Measurements from ENCODE around the gene ADGRD2. TPM values are rescaled to one million over a fixed set of nuclear protein-coding genes. Genes with fewer than 3 reads are reported as not detected.

Gene ADGRD2
- polyA plus RNA-seq, 3 donors: not detected

DNA sequence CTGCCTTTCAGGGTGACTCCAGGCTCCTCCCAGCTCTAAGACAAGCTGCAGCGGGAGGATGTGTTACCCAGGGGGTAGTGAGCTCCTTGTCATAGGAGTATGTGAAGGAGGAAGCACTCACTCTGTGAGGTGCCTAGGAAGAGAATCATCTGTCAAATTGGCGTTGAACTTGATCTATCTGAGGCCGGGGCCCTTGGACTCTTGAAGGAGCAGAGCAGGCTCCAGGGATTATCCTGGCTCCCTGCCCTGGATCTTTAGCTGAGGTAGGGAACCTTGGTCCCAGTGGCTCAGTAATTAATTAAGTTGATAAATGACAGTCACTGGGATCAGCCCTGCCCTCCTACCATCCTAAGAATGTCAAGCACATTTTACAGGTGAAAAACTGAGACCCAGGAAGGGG, 15.5 kb downstream of the ADGRD2 start:
- no peak for TF ChIP-seq CTCF (IDR thresholded peaks at IDR 0.05)
- Histone ChIP-seq H3K79me2 (ENCODE audit: insufficient read depth, low read length) (no peaks in the 10 kb centered on the region), H3K9ac (ENCODE audit: insufficient read depth, low read length, poor library complexity, severe bottlenecking) (no peak overlapping the region), H3K4me1 (ENCODE audit: control insufficient read depth in 1 of 2, insufficient read depth in 2 of 2, low read length in 2 of 2) (no peaks in the 10 kb centered on the region), H3K36me3 (replicated peaks in 1 of 2; ENCODE audit: control insufficient read depth in 1 of 2, insufficient read depth in 2 of 2, low read length in 2 of 2) (no peaks in the 10 kb centered on the region), H2AFZ (ENCODE audit: insufficient read depth, low read depth, low read length, poor library complexity, severe bottlenecking) (no peak overlapping the region), H3K9me3 (replicated peaks in 1 of 2; ENCODE audit: control insufficient read depth in 1 of 2, insufficient read depth in 1 of 2, low read length in 2 of 2) (no peaks in the 10 kb centered on the region), H3K4me3 (replicated peaks in 1 of 3; ENCODE audit: low read depth in 2 of 3, low read length in 3 of 3) (no peak overlapping the region), H3K27ac (ENCODE audit: low read depth in 1 of 2, low read length in 2 of 2) (no peak overlapping the region), H3K27me3 (ENCODE audit: control insufficient read depth in 2 of 2, insufficient read depth in 2 of 2, low read length in 2 of 2) (peaks cover 0 to 9% of the 10 kb centered on the region in 2 donors), H3K4me2 (replicated peaks; ENCODE audit: extremely low read depth, low read length, poor library complexity, severe bottlenecking) (no peak overlapping the region), H4K20me1 (ENCODE audit: insufficient read depth, low read length) (no peaks in the 10 kb centered on the region)
- intact Hi-C loops (cut with micrococcal nuclease): no loop called here
- 97% methylated on average over 3 of the region's 3 CpGs for WGBS (ENCODE audit: insufficient coverage)
- DNase-seq: no peak
- peaks cover 4% of the 10 kb centered on the region for H3K4me1 Mint-ChIP-seq
- peaks cover 7 to 23% (median 9%) of the 10 kb centered on the region in 3 donors for H3K27me3 Mint-ChIP-seq (ENCODE audit: low read depth in 3 of 3)
- no peaks in the 10 kb centered on the region for H3K36me3 Mint-ChIP-seq
- peaks cover 2 to 9% (median 5%) of the 10 kb centered on the region in 7 donors for H3K9me3 Mint-ChIP-seq
- H3K27ac Mint-ChIP-seq: peak overlapping the region in 1 of 7 donors; percentile 68
- no peak overlapping the region for H3K4me3 Mint-ChIP-seq

- H3K27me3 ChIP-seq (ENCODE audit: control insufficient read depth in 2 of 2, insufficient read depth in 2 of 2, low read length in 2 of 2): peaks cover 0 to 9% of the 10 kb centered on the region in 2 donors
- H3K79me2 ChIP-seq (ENCODE audit: insufficient read depth, low read length): no peaks in the 10 kb centered on the region
- no peak overlapping the region for H2AFZ ChIP-seq (ENCODE audit: insufficient read depth, low read depth, low read length, poor library complexity, severe bottlenecking)
- no peaks in the 10 kb centered on the region for H4K20me1 ChIP-seq (ENCODE audit: insufficient read depth, low read length)
- no peak for TF ChIP-seq CTCF (IDR thresholded peaks at IDR 0.05)
- WGBS (ENCODE audit: insufficient coverage): 94% methylated on average over 14 of the region's 17 CpGs
- H3K4me2 ChIP-seq (replicated peaks; ENCODE audit: extremely low read depth, low read length, poor library complexity, severe bottlenecking): no peak overlapping the region
- H3K4me1 ChIP-seq (ENCODE audit: control insufficient read depth in 1 of 2, insufficient read depth in 2 of 2, low read length in 2 of 2): no peaks in the 10 kb centered on the region
- Mint-ChIP-seq H3K27ac (no peak overlapping the region), H3K4me1 (peaks cover 4% of the 10 kb centered on the region), H3K27me3 (ENCODE audit: low read depth in 3 of 3) (peaks cover 6 to 17% (median 7%) of the 10 kb centered on the region in 3 donors), H3K4me3 (no peak overlapping the region), H3K36me3 (no peaks in the 10 kb centered on the region), H3K9me3 (peaks cover 2 to 9% (median 5%) of the 10 kb centered on the region in 7 donors)
- H3K36me3 ChIP-seq (replicated peaks in 1 of 2; ENCODE audit: control insufficient read depth in 1 of 2, insufficient read depth in 2 of 2, low read length in 2 of 2): no peaks in the 10 kb centered on the region
- H3K9me3 ChIP-seq (replicated peaks in 1 of 2; ENCODE audit: control insufficient read depth in 1 of 2, insufficient read depth in 1 of 2, low read length in 2 of 2): no peaks in the 10 kb centered on the region
- no peak overlapping the region for H3K9ac ChIP-seq (ENCODE audit: insufficient read depth, low read length, poor library complexity, severe bottlenecking)
- no peak overlapping the region for H3K4me3 ChIP-seq (replicated peaks in 1 of 3; ENCODE audit: low read depth in 2 of 3, low read length in 3 of 3)
- H3K27ac ChIP-seq (ENCODE audit: low read depth in 1 of 2, low read length in 2 of 2): no peak overlapping the region
- no peak for DNase-seq
- intact Hi-C loops (cut with micrococcal nuclease): no loop called here
These were observed 17.3 kb downstream of the ADGRD2 start for GRCh38 chr9:124467410-124468060.

Measured in CD14-positive monocyte (primary cell).